Measurements from ENCODE around the gene CTNNBIP1.

- TF ChIP-seq CTCF (conservative IDR thresholded peaks at IDR 0.05; ENCODE audit: low read depth, low read length) (no peak), EZH2 (IDR thresholded peaks at IDR 0.05; ENCODE audit: borderline replicate concordance, low read depth, low read length, poor library complexity, severe bottlenecking) (no peak)
These were observed 9.7 kb downstream of the CTNNBIP1 start for GRCh38 chr1:9900142-9901043.

All from A673 (cell line).